HG03280 (cell line): ENCODE data around the gene DTX4.

Source experiments
- ATAC-seq: cut with Tn5 transposase; IDR thresholded peaks from one replicate; pipeline ENCODE4 v1.9.1; 2021; ENCODE audit warnings: mild to moderate bottlenecking, moderate library complexity; ENCODE audit not compliant: unreplicated experiment

The DTX4 gene

DNA sequence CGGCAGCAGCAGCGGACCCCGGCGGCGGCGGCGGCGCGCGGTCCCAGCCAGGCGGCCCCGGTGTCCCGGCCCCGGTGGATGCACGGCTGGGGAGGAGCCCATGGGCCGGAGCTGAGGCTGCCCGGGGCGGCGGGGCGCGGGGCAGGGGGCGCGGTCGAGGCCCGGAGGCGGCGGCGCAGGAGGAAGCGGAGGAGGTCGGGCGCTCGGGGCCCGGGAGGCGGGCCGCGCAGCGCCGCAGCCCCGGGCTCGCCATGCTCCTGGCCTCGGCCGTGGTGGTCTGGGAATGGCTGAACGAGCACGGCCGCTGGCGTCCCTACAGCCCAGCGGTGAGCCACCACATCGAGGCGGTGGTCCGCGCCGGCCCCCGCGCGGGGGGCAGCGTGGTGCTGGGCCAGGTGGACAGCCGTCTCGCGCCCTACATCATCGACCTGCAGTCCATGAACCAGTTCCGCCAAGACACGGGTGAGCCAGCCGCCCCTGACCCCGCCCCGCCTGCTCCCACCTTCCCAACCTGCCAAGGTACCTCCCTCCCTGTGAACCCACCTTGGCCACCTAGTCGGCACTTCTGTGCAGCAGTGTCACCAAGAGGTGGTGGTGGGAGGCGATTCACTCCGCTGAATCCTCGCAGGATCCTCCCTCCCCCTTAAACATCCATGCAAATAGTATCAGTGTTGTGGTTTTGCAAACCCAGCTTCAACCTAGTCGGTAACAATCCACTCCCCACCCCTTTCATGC is 580 bp downstream of the DTX4 start:
- peak; percentile 29 for ATAC-seq

DNA sequence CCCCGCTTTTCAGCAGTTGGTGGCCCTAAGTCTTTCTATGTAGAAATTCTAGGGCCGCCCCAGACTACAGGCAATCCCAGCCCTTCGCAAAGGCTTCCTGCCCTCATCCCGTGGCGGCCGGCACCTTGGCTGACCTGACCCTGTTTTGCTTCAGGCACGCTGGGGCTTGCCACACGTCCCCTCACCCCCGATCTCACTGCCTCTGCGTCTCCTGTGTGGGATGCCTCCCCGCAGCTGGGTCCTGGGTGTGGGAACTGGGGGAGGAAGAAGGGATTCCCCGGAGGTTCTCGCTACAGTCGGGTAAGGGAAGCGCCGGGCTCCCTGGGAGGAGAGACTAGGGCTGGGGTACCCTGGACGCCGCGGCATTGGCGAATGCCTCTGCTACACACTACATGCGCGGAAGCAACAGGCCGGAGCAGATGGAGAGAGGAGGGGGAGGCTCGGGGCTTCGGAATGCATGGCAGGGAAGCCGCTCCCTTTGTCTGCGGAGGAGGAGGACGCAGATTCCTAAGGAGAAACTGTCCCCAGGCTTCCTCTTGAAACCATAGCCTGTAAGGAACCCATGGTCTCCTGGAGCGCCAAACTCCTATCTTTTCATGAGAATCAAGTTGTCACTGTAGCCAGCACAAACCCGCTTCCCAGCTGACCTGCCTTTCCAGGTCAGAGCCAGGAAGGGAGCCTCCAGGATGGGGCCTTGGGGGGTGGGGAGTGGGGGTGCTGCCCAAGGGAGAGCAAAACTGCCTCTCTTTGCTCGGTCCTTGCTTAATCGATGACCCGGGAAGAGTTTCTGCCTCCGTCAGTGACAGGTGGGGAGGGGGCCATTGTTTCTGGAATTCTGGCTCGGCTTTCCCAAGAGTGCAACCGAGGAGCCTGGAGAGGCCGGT is 1.4 kb downstream of the DTX4 start:
- no peak for ATAC-seq

DNA sequence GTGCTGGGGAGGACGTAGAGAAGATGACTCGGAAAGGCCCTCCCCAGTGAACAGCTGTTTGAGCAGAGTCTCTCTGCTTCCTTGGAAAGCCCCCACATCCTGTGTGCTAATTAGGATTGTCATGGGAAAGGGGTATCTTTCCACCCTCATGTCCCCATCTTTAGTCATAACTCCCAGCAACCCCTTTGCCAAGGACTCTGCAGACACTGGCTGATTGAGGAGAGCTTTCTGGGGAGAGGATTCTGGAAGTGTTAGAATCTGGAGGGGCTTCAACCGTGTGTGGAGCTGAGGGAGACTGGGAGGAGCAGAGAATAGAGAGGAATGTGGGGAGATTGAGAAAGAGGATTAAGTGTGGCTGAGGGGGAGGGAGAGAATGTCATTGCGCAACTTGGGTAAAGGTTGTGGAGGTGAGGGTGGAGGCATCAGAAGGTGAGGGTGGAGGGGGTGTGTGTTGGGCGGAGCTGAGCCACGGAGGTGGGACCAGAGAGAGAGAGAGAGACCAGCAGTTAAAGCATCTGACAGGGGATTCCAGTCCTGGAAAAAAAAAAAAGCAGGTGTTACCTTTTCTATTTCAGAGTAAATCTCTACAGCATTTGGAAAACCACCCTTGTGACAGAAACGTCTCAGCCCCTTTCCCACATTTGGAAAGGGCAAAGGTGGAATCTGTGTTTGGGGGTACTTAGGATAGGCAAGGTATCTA is 2.2 kb downstream of the DTX4 start:
- no peak for ATAC-seq

DNA sequence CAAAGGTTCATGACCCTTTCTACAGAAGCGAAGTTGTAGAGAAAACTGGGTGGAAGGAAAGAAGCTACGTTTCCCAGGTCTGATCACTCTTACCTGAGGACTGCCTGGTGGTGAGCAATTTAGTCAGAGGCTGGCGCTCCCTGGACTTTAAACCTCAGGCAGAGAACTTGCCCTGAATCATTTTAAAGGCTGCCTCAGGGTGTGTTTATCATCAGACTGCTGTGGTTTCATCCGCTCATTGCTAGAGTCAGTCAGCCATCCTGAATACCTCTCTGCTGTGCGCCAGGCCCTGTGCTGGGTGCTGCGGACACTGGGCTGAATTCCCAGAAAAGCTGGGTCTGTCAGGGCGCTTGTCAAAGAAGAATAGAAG is 2.7 kb downstream of the DTX4 start:
- no peak for ATAC-seq

DNA sequence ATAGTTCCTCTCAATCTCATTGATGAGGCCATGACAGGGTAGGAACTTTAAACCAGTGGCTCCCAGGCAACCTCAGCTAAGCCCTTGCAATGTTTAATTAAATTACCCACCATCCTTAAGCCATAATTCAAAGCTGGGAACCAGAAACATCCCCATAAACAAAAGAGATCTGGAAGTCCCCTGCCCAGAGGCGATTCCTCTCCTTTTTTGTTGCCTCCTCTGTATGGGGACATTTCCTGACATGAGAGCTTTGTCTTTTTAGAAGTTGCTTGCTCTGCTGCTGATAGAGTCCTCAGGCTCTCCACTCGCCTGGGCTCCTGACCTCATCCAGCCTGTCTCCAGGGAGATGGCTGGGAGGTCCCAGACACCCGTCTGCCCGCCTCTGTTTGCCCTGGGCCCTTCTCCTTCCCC is 3.2 kb downstream of the DTX4 start:
- no peak for ATAC-seq

- ATAC-seq: no peak
Measured at GRCh38 chr11:59176330-59176729, 4.4 kb downstream of the DTX4 start.

DNA sequence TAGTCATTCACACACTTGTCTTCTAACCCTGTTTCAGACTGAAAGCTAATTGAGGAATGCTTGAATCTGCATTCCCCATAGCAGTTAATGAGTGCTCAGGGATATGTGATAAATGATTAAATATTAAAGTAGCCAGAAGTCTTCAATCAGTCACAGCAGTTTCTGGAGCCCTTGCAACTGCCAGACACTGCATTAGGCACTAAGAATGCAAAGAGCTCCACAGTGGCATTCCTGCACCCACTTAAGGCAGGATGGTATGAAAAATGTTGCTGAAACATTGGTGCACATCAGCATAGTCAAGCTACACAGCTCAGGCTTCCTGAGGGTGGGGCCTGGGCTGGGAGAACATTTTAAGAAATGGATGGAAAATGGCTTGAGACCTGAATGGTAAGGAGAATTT is 6.5 kb downstream of the DTX4 start:
- ATAC-seq: no peak

GRCh38 chr11:59179121-59179520 is 7.2 kb downstream of the DTX4 start:
- no peak for ATAC-seq

DNA sequence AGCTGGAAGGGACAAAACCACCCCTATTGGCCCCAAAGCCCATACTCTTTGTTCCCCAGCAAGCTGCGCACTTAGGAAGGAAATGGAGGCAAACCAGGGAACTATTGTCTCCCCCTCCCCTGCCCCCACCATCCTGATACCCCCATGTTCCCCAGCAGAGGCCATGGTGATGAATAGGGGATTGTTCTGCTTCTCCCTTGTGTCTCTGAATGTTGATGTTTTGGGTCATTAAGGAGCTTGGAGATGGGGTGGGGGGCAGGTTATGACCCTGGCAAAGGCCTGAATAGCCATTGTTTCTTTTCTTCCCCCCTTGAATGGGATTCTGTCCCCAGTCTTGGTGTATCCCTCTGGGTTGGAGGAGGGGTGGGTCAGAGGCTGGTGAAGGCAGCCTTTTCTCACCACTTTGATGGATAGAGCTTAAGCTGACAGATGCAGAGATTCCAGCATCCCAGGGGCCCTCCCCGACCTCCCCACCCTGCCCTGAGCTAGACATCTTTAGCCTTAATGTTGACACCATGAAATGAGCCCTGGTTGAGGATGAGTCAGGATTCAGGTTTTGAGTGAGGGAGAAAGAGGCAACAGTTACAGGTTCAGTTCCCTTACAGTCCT is 8.3 kb downstream of the DTX4 start:
- no peak for ATAC-seq

DNA sequence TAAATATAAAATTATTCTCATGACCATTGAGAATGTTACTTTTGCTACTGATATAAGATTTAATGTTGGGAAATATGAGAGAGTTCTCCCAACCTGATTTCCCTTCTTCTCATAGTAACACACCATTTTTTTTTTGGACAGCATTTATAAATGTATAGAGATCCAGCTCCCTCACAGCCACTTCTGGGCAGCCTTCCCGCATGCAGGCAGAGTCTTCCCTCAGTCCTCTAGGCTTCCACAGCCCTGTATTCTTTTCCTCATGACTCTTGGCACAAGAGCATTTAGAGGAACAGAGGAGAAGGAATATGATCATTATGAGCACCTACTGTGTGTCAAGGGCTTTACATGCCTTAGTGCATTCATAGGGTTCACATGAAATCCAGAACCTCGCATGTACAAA is 9.0 kb downstream of the DTX4 start:
- no peak for ATAC-seq

DNA sequence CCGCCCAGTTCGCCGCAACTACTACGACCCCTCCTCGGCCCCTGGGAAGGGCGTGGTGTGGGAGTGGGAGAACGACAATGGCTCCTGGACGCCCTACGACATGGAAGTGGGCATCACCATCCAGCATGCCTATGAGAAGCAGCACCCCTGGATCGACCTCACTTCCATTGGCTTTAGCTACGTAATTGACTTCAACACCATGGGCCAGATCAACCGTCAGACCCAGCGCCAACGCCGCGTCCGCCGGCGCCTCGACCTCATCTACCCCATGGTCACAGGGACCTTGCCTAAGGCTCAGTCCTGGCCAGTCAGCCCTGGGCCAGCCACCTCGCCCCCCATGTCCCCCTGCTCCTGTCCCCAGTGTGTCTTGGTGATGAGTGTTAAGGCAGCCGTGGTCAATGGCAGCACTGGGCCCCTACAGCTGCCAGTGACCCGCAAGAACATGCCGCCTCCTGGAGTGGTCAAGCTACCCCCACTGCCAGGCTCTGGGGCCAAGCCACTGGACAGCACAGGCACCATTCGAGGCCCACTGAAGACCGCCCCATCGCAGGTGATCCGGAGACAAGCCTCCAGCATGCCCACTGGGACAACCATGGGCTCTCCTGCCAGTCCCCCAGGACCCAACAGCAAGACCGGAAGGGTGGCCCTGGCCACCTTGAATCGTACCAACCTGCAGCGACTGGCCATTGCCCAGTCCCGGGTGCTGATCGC is 10.0 kb downstream of the DTX4 start:
- ATAC-seq: no peak

DNA sequence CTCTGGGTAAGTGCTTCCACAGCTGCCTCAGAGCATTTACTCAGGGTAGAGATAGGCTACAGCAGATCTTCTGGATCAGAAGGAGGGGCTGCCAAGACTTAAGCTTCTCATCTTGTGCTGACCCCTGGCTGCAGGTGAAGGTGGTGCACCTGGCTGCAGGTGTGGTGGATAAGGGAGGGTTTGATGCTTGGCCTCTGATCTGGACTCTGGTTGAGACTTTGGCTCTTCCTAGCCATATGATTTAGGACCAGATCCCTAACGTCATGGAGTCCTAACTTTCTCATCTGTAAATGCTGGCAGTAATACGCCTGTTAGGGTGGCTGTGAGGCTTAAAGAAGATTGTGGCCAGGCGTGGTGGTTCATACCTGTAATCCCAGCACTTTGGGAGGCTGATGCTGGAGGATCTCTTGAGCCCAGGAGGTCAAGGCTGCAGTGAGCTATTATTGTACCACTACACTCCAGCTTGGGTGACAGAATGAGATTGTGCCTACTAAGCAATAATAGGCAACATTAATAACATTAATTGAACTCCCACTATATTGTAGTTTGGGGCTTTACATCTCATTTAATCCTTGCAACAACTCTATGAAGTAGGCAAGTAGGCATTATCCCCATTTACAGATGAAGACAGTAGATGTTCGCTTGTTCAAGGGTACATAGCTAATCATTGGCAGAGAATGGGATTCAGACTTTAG is 10.7 kb downstream of the DTX4 start:
- no peak for ATAC-seq

DNA sequence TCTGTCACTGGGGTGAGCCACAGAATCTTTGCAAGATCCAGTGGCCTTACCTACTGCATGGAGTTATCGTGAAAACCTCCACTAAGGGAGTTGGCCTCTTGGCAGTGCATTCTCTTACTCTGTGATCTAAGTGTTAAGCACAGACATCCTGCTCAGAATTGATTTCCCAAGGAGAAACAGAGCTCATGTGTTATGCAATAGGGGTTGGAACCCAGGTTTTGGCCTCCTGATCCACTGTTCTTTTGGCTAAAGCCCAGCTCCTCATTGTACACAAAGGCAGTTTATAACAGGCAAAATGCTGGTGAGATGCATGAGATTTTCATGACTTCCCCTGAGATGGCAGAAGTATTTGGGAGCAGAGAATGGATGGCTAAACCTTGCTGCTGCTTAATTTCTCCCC is 11.8 kb downstream of the DTX4 start:
- no peak for ATAC-seq

DNA sequence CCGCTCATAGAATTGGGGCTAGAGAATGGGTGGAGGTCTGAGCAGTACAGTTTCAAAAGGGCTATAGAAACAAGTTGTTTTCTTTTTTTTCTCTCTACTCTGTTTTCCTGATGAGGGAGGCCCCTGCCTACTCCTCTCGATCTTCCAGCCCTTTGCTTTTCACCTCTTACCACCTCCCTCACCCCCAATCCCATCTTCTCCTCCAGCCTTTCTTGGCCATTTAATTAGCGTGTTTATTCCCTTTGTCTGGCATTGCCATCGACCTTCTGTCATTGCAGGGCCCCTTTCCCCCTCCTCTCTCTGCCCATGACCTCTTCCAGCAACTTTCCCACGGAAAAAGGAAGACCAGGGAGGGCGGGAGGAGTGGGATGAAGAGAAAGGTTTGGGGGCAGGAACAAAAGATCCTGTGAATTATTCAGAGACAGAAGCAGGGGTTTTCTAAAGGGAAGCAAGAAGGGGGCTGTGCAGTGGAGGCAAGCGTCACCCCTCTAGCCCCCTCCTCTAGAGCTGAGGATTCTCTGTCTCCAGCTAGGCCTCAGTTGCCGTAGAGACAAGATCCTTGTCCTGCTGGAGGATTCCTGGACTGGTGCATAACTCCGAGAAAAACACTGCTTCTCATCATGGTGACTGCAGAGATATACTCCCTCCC is 12.9 kb downstream of the DTX4 start:
- ATAC-seq: no peak

GRCh38 chr11:59185386-59185945 is 13.5 kb downstream of the DTX4 start:
- ATAC-seq: no peak

GRCh38 chr11:59186130-59186594 is 14.2 kb downstream of the DTX4 start:
- peak; percentile 57 for ATAC-seq

DNA sequence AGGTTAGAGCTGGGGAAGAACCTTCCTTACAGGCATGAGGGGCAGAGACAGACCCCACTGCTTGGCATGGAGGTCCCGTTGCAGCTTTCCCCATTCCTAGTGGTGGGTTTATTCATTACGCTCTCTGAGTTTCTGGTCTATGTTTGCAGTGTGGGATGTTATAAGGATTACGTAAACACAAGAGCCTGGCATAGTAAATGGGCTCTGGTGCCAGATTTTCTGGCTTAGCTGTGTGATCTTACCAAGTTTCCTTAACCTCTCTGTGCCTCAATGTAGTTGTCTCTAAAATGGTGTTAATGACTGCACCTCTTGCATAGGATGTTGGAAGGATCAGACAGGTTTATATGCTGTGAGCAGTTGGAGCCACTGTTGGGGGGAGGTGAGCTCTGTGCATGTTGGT is 15.1 kb downstream of the DTX4 start:
- ATAC-seq: no peak

- no peak for ATAC-seq
Measured at GRCh38 chr11:59187587-59187986, 15.7 kb downstream of the DTX4 start.

- no peak for ATAC-seq
Measured at GRCh38 chr11:59188954-59189353, 17.0 kb downstream of the DTX4 start.
